NCI-H2107 treated with DMSO at 0.1 percent for 48 hours (cell line): ENCODE results near the gene MAD1L1.

ENCODE experiments used
- DNase-seq: peaks from one replicate; lab custom pipeline; 2025; ENCODE audit not compliant: unreplicated experiment; lab: John Stamatoyannopoulos, UW

MAD1L1 gene

DNA sequence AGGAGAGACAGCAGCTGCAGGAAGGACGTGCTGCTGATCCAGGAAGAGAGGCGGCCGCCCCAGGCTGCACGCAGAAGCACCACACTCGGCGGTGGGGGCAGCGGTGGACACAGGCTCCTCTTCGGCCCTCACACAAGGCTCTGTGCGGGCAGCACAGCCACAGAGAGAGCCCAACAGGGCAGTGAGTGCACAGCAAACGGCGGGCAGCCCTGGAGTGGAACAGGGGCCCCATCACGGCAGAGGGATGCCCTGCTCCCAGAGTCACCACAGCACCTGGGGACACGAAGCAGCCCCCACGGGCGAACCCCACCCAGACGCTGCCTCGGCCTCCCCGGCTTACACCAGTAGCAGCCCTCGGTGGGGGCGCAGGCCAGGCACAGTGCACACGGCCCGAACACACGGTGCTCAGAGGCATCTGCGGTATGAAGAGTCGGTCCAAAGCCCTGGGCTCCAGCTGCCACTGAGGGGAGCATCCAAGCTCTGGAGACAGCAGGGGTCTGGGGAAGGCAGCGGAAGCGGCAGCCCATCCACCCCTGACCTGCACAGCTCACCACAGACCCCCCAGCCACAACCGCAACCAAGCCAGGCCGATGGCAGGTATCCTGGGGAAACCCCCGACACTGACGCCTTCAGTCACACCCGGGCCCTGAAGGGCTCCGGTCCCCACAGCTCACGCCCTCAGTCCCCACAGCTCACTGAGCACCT, 26.1 kb upstream of the MAD1L1 start:
- DNase-seq: no peak

DNA sequence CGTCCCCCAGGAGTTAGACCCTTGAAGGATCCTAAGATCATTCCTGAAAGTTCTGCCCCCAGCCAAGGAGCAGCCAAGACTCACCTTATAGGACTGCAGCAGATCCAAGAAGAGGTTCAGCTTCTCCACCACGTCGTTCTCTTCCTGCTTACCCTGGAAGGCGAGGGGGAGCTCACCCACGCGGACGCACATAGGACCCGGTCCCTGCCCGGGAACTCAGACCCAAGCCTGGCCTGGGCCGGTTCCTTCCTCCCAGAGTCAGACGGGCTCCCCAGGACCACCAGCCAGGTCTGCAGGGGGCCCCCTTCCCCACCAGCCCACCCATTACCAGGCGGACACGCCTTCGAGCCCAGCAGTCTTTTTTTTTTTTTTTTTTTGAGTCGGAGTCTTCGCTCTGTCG, 24.9 kb upstream of the MAD1L1 start:
- no peak for DNase-seq

DNA sequence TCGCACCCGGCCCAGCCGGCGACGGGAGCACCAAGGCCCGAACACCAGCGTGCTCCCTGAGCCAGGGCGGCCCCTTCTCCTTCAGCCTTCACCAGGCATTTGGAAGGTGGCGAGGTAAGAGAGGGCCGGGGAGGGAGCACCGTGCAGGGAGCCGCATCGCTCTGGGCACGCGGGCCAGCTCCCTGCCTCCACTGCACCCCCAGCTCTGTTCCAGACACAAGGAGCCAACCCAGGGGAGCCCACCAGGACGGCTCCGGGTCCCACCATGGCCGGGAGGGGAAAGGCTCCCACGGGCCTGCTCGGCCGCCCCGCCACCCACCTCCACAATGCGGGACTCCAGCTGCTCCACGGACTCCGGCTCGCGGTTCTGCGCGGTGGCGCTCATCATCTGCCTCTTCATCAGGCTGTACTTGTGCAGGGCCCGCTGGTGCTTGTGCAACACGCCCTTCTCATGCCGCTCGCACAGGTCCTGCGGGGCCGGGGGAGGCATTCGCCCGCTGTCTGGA, 24.4 kb upstream of the MAD1L1 start:
- no peak for DNase-seq

DNA sequence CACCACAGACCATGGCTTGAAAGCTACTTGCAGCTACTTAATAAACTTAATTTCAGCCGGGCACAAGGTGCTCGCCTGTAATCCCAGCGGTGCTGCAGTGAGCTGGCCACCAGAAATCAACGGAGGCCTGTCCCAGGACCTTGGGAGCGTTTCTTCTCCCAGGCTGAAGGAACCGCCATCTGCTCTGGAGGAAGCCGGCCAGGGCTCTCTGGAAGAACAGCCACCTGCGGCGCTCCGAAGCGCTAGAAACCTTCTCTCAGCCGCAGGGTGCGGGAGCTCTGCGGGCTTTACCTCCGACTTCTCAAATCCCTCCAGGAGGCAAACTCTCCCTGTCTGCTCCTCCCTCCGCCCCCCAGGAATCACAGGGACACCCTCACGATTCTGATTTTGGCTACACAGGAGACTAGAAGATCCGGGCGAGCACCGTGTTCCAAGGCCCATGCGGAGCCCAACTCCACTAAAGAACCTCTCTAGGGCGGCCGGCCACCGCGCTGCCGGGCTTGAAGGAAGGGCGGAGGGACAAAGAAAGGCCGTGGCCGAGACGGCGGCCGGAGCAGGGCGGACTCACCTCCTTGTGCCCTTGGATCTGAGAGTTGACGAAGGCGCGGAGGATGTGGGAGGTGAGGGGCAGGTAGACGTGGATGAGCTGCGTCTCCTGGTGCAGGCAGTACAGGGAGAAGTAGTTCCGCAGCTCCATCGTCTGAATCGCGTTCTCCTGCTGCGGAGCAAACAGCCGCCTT, 23.7 kb upstream of the MAD1L1 start:
- no peak for DNase-seq

DNA sequence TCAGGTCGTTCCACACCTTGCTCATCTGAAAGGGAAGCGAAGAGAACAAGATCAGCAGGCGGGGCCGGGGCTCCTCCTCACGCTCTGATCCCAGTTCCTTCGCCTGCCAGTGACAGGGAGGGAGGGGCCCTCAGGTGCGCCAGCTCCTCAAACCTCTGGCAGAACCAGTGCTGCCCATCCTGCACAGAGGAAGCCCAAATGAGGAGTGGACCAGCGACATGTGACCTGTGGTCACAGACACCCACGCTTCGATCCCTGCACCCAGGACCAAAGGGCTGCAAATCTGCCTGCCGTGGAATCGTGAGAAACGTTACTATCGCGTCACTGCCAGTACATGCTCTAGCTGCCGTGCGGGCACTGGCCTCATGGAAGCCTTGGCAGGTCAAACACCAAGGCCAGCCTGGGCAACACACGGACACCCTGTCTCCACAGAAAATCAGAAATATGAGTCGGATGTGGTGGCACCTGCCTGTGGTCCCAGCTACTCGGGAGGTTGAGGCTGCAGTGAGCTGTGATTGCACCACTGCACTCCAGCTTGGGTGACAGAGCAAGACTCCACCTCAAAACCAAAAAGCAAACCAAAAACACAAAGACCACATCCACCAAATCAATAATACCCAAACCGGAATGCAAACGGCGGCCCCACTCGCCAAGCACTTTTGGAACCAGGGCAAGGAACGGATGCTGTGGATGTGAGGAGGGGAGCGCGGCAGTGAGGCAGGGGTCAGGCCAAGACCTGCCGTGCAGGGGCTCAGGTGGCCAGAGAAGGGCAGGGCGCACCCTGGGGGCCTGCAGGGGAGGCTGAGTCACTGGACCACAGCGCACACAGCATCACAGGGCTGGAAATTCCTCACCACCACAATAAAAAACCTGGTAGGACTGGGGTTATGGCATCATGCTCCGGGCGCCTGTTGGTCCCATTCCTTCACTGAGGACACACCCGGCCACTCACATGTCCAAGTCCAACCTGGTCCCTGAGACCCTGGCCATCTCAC, 22.7 kb upstream of the MAD1L1 start:
- DNase-seq: no peak

DNA sequence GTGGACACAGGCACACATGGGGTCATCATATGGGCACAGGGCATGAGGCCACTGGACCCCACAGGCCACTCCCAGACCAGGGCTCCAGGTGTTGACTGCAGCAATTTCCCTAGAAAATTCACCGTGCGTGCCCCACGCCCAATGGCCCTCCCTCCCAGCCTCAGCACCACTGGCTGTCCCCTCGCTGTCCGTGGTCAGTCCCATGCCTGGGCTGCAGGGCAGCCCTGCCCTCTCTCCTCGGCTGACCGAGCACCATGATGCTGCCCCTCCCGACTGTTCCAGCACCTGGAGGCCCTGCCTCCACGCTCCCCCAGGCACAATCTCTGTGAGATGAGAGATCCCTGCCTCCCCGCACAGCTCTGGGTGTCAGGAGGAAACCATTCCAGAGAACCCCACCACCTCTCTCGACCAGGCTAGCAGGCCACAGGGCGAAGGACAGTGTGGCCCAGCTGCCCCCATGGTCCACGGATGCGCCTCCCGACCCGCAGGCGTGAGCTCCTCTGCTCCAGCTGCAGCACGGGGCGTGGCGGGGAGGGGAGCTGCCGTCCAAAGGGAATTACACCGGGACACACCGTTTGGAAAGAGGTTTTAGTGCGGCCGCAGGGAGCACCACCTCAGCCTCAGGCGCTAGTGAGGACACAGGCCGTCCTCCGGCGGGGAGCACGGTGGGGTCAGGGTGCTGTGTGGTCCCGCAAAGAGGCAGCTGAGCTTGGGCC, 21.8 kb upstream of the MAD1L1 start:
- no peak for DNase-seq

DNA sequence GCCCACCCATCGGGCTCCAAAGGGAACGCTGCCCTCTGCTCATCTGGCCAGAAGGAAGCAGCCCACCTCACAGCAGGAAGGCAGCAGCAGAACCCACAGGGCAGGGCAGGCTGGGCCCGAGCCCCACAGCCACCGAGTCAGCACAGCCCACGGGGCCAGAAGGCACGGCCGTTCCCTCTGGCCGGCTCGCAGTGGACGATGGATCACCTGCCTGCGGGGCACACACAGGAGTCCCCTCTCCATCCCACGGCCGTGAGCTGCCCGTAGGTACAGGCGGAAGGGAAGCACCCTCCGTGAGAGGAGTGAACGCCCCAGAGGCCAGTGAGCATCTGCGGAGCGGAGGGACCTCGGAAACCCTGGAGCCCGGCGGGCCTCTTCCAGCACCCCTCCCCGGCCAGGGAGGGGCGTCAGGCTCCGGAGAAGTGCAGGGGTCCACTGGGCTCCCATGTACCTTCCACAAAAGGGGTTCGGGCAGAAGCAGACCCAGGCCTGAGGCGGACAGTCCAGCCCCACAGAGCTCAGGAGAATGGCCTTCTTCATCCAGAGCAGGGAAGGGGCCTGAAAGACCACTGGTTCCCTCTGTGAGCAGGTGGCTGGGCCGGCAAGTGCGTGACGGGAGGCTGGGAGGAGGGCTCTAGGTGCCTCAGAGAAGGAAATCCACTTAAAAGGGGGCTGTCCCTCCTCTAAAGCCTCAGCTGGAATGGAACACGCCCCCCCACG, 20.9 kb upstream of the MAD1L1 start:
- no peak for DNase-seq

DNA sequence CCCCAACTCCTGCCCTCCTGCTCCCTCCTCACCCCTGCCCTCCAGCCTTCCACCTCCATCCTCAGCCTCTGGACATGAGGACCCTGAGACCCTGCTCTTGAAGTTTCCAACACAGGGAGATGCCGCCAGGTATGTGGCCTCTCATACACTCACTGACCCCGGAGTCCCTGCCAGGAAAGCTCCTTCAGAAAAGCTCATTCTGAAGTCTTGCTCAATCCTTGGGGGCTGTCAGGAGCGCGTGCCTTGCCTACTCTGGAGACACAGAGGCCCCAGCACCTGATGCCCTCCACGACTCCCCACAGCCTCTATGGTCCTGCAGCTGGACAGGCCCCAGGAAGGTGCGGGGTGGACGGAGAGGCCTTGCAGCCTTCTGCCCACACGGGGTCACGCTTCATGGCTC, 20.3 kb upstream of the MAD1L1 start:
- no peak for DNase-seq

DNA sequence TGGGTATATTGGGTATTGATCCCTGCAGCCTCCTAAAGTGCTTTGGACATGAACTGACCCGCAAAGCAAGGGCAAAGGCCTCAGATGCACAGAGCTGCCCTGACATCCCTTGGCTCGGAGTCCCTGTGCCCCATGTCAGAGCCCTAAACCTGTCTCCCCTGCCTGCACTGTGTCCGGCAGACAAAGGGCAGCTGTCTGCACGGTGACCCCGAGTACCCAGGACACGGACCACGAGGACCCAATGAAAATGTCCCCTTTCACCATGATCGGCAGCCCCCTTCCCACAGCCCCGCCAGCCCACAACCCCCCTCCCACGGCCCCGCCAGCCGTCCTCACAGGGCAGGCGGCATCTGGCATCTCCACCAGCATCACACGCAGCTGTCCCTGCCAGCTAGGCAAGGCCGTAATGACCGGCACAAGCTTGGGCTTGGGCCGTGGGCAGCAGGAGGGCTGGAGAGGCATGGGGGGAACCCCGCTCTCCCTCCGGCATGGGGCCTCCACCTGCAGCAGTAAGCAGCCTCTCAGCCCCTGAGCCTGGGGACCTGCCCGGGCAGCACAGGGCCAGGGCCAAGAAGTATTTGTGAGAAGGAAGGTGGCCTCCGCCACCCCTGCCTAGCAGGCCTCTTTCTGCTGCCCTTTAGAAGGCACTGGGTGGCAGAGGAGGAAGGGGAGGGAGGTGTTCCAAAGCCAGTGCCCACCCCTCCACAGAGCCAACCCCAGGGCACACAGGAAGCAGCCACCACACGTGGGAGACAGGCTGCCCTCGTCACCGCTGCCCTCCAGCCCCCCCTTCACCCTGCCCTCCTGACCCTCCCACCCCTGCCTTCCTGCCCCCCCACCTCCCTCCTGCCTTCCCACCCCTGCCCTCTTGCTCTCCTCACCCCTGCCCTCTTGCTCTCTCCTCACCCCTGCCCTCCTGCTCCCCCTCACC, 19.4 kb upstream of the MAD1L1 start:
- DNase-seq: no peak

DNA sequence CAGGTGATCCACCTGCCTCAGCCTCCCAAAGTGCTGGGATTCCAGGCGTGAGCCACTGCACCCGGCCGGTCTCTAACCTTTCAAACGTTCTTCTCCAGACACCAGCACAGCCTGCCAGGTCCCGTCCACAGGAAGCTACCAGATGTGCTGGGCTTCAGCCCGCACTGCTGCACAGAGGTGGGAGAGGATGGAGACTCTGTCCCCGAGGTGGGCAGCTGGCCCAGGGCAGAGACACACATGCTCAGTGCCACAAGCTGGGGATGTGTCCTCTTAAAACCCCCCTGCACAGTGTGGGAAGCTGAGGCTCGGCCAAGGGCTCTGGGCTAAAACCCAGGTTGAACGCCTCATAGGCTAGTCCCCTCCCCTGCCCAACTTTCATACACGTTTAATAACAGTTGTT, 18.6 kb upstream of the MAD1L1 start:
- no peak for DNase-seq

DNA sequence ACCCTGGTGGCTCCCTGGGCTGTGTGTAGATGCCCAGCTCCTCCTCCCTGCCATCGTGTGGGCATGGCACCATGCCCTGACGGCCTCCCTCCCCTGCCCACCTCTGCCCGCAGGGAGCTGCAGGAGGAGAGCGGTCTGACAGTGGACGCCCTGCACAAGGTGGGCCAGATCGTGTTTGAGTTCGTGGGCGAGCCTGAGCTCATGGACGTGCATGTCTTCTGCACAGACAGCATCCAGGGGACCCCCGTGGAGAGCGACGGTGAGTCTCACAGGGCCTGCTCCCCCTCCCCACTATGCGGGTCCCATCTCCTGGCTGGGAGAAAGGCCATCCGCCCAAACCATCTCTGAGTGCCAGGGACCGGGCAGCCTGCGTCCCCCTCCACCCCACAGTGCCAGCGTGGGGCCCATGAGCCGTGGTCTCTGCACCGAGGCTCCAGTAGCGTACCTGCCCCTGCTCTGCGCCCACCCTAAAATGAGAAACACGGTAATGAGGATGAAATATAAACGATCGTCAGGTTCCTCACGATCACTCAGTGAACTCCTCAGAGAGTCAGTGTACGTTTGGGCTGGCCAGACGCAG, 17.1 kb upstream of the MAD1L1 start:
- no peak for DNase-seq

DNA sequence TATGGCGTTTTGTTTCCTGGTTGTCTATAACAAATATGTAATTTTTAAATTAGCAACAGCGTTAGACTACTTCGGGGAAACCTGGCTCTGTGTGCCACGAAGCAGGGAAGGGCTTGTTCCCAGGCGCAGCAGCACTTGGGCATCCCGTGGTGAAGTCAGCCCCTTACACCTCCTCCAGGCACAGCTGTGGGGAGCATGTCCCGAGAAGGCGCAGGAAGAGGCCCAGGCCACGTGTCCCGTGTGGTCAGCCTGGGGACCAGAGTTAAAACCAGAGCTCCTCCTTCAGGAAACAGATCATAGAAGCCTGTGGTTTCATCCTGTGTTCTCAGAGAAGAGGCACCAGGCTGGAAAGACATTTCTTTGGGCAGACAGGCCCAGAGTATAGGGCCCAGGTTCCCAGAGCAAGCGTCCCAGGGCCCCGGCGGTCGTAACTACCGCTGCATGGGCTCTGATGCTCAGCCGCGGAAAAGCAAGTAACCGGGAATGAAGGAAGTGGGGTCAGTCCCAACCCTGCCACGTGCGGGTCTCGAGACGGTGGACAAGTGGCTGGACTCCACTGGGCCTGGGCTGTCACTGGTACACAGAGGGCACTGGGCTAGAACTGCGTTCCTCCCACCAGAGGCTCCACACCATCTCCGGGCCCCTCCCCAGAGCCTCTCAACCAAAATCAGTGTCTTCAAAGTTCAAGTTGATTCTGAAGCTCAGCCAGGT, 16.4 kb upstream of the MAD1L1 start:
- DNase-seq: no peak

DNA sequence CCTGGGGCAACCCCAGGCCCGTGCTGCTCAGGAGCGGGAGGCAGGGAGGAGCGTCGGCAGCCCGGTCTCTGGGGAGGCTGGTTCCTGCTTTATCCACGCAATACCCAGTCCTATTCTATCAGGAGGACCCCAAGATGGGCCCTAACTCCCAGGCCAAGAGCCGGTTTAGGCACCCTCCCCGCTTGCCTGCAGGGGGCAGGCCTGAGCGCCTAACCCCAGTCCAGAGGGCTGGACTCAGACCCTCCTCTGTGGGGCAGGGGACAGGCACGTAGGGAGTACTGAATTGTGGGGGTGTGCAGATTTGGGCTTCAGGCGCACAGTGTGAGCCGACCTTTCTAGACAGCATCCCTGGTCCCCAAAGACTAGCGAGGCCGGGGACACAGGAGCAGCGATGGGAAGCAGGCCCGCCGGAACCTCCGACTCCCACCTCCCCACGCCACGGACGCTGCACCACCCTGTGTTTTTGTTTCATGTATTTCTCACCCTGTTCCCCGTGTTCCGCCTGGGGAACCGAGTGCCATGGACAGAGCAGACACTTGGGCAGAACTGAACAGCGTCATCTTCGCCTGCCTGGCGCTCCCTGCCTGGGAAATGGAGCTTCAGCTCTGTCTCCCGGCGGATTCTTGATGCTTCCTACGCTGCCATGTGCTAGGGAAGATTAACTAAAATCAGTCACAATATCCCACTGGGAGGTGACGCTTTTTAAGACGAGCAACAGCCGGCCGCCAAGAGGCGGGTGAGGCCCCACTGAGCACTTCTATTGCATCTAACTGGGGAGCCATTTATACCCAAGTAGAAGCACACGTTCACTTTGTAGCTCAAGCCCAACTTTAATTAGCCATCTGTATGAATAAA, 14.6 kb upstream of the MAD1L1 start:
- DNase-seq: no peak

DNA sequence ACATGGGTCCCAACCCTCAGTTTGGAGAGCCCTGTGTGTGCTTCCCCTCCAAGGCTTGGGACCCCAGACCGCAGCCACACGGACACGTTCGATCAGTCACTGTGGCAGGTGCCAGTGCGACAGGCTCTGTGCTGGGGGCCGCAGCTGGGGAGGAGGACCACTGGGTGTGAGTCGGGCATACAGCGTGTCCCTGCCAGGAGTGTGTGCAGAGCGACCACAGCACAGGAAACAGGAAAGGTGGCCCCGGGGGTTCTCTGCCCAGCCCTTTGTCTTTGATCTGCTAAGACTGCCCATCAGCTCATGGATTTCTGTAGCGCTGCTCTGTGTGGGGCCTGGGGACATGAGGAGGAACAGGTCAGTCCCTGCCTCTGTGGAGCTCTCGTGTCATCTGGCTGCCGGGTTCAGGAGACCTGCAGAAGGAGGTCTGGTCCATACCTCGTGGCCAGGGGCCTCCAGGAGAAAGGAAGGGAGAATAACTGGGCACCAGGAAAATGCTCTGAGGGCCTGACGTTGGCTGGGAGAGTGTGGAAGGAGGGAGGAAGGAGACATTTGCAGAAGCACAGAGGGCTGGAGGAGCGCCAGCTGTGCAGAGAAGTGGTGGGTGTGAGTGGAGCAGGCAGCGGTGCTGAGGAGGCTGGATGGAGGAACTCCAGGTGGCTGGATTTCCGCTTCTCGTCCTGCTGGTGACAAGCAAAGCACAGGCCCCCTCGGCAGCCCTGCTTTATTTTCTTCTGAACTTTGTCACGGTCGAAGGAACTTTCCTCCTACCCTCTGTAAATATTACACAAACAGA, 13.3 kb upstream of the MAD1L1 start:
- DNase-seq: no peak

DNA sequence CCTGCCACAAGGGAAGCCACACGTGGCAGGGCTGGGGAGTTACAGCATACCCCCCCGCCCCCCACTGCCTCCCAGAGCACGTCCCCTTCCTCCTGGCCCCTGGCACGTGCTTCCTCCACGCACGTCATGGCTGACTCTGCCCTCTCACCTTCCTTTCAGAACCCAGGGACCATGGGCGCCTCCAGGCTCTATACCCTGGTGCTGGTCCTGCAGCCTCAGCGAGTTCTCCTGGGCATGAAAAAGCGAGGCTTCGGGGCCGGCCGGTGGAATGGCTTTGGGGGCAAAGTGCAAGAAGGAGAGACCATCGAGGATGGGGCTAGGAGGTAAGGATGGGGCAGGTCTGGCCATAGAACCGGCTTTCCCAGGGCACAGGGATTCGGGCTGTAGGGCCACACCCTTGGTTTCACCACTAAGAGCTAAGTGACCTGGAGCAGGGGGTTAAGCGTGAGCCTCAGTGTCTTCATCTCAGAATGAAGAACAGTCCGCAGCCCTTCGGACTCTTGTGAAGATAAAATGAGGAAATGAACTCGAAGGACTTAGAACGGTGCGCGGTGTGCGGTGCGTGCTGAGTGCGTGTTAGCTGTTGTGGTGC, 11.8 kb upstream of the MAD1L1 start:
- DNase-seq: no peak

DNA sequence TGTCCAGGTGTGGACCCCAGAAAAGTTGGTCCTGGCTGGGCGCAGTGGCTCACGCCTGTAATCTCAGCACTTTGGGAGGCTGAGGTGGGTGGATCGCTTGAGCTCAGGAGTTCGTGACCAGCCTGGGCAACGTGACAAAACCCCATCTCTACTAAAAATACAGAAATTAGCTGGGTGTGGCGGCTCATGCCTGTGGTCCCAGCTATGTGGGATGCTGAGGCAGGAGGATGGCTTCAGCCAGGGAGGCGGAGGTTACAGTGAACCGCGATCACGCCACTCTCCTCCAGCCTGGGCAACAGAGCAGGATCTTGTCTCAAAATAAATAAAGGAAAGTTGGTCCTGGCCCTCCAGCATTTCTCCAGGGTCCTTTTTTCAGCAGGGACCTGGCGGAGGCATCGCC, 10.7 kb upstream of the MAD1L1 start:
- no peak for DNase-seq
